Cardiac muscle cell (in vitro differentiated cells and primary cell): Measurements from ENCODE around the gene SFTPB. TPM values are rescaled to one million over a fixed set of nuclear protein-coding genes. Genes with fewer than 3 reads are reported as not detected.

Source experiments
- DNase-seq, 2 donors: peaks; one replicate each; pipeline versions ENCODE4 v3.0.0 to v3.0.0-alpha.2; 2010 to 2017; ENCODE audit warnings: low read depth in 1 of 2, low spot score in 1 of 2
- H3K27ac ChIP-seq: fragments of 200-600 bp; sonication (generic); 2 replicates; pipeline ENCODE4 v1.5.1; 2016
- H3K27me3 ChIP-seq: fragments of 200-600 bp; sonication (generic); 2 replicates; pipeline ENCODE4 v1.6.0; 2016; ENCODE audit warnings: control low read depth
- H3K36me3 ChIP-seq: fragments of 200-600 bp; sonication (generic); 2 replicates; pipeline ENCODE4 v1.5.1; 2016; ENCODE audit warnings: control low read depth
- H3K4me1 ChIP-seq: fragments of 200-600 bp; sonication (generic); 2 replicates; pipeline ENCODE4 v1.8.1; 2017; ENCODE audit warnings: low read depth, mild to moderate bottlenecking, mixed run types
- H3K4me3 ChIP-seq: fragments of 200-600 bp; sonication (generic); 2 replicates; pipeline ENCODE4 v1.5.1; 2016; ENCODE audit warnings: mild to moderate bottlenecking
- H3K9me3 ChIP-seq: fragments of 200-600 bp; sonication (generic); 2 replicates; pipeline ENCODE4 v1.5.1; 2017; ENCODE audit warnings: low read depth, mild to moderate bottlenecking, control low read depth
- polyA plus RNA-seq: library from polyadenylated mRNA; unstranded; fragments of >200 nt; fragmentation: Nextera tagmentation; extraction: Ambion mirVana; gene quantifications from 2 replicates; pipeline ENCODE4 v1.2.1, GENCODE V29; 2016
- total RNA-seq: library from RNA; depleted of rRNA; stranded (reverse); fragments of >200 nt; gene quantifications from 2 replicates; pipeline ENCODE4 v1.2.3, GENCODE V29; 2016
- TF ChIP-seq, protein P1 (sequence below): IDR thresholded peaks from 2 replicates; pipeline ENCODE4 v1.5.1; 2012; ENCODE audit warnings: low read depth, mild to moderate bottlenecking, low read length

SFTPB gene
- total and polyA plus RNA-seq, 2 experiments from 2014 or later: not detected

DNA sequence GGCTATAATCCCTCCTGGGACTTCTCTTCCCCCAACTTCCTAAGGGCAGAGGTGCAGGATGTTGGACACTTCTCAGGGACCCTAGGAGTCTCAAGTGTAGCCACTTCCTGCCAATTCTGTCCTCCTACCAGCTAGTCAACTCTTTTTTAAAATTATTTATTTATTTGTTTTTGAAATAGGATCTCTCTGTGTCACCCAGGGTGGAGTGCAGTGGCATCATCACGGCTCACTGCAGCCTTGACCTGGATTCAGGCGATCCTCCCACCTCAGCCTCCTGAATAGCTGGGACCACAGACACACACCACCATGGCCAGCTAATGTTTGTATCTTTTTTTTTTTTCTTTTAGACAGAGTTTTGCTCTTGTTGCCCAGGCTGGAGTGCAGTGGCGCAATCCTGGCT, 11.5 kb downstream of the SFTPB start:
- H3K27ac ChIP-seq: no peak overlapping the region
- no peak overlapping the region for H3K4me3 ChIP-seq
- H3K9me3 ChIP-seq: no peaks in the 10 kb centered on the region
- H3K4me1 ChIP-seq: no peaks in the 10 kb centered on the region
- no peak for DNase-seq
- TF ChIP-seq, protein P1, sequence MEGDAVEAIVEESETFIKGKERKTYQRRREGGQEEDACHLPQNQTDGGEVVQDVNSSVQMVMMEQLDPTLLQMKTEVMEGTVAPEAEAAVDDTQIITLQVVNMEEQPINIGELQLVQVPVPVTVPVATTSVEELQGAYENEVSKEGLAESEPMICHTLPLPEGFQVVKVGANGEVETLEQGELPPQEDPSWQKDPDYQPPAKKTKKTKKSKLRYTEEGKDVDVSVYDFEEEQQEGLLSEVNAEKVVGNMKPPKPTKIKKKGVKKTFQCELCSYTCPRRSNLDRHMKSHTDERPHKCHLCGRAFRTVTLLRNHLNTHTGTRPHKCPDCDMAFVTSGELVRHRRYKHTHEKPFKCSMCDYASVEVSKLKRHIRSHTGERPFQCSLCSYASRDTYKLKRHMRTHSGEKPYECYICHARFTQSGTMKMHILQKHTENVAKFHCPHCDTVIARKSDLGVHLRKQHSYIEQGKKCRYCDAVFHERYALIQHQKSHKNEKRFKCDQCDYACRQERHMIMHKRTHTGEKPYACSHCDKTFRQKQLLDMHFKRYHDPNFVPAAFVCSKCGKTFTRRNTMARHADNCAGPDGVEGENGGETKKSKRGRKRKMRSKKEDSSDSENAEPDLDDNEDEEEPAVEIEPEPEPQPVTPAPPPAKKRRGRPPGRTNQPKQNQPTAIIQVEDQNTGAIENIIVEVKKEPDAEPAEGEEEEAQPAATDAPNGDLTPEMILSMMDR: no peak
- no peaks in the 10 kb centered on the region for H3K27me3 ChIP-seq
- peaks cover under 1% of the 10 kb centered on the region for H3K36me3 ChIP-seq

DNA sequence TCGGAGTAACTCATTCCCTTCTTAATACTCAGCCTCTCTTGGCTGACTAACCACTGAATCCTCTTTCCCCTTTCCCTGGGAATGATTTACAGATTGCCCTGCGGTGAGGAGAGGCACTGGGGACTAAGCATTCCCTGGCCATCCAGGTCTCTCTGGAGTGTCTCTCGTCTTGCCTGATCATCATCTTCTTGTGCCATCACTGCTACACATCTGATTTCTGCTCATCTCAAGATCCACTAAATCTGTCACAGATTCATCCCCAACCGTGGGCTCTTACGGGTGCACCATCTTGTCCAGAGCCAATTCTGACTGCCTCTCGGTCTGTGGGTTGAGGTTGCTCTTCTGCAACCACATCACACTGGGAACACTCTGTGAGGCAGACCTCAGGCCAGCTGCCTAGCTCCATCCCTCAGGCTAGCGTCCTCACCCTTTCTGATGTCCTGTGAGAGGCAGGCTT, 12.0 kb downstream of the SFTPB start:
- no peak for DNase-seq
- H3K36me3 ChIP-seq: peaks cover 5% of the 10 kb centered on the region
- H3K27me3 ChIP-seq: no peaks in the 10 kb centered on the region
- H3K4me1 ChIP-seq: no peaks in the 10 kb centered on the region
- no peak overlapping the region for H3K4me3 ChIP-seq
- H3K9me3 ChIP-seq: no peaks in the 10 kb centered on the region
- TF ChIP-seq, protein P1: no peak
- H3K27ac ChIP-seq: no peak overlapping the region

DNA sequence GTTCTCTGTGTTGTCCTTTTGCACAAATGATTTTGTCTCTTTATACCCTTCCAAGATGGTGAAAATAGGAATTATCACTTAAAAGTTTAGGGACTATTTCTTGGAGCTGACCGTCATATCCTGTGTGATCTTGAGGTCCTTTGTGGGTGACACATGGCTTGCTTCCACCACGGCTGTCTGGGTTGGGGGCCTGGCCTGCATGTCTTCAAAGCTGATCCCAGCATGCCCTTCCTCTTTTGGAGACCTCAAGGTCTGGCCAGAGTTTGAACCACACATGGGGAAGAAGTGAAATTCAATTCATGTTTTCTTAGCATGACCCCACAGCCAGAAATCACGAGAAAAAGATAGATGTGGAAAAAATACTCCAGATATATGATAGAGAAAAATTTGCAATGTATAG, 14.0 kb downstream of the SFTPB start:
- Histone ChIP-seq H3K27me3 (no peaks in the 10 kb centered on the region), H3K27ac (no peak overlapping the region), H3K9me3 (no peaks in the 10 kb centered on the region), H3K4me3 (no peak overlapping the region), H3K4me1 (no peaks in the 10 kb centered on the region), H3K36me3 (peaks cover 20% of the 10 kb centered on the region)
- TF ChIP-seq, protein P1: no peak
- DNase-seq: no peak

DNA sequence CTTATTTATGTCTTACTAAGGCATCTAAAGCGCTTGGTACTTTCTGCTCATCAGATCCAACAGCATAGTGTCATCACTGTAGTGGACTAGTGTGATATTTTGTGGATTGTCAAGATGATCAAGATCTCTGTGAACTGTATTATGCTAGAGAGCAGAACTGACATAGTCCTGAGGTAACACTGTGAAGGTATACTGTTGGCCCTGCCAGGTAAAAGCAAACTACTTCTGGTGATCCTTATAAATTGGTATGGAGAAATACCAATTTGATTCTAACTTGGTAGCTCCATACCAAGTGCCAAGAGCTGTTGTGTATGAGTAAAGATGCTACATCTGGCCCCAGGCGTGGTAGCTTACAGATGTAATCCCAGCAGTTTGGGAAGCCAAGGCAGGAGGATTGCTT, 15.9 kb downstream of the SFTPB start:
- H3K27ac ChIP-seq: no peak overlapping the region
- DNase-seq: no peak
- H3K36me3 ChIP-seq: peaks cover 36% of the 10 kb centered on the region
- H3K9me3 ChIP-seq: no peaks in the 10 kb centered on the region
- H3K4me3 ChIP-seq: no peak overlapping the region
- H3K27me3 ChIP-seq: no peaks in the 10 kb centered on the region
- TF ChIP-seq, protein P1: no peak
- H3K4me1 ChIP-seq: no peaks in the 10 kb centered on the region

DNA sequence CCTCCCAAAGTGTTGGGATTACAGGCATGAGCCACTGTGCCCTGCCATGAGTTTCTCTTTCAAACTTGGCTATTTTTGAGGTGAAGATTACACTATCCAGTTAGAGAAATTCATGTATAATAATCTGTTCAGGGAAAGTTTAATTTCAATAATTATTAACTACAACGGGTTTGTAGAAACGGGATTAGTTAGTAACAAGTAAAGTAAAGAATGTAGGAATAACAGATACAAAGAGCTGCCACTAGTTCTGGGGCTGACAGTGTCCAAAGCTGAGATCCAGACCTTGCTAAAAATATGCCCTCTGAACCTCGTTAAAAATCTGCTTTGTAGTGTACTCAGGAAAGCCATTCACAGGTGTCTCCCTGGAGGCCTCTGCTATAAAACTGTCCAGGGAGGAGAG, 16.9 kb downstream of the SFTPB start:
- Histone ChIP-seq H3K36me3 (peaks cover 44% of the 10 kb centered on the region), H3K9me3 (no peaks in the 10 kb centered on the region), H3K27ac (no peak overlapping the region), H3K4me3 (no peak overlapping the region), H3K27me3 (no peaks in the 10 kb centered on the region), H3K4me1 (no peaks in the 10 kb centered on the region)
- DNase-seq: no peak
- TF ChIP-seq, protein P1: no peak

DNA sequence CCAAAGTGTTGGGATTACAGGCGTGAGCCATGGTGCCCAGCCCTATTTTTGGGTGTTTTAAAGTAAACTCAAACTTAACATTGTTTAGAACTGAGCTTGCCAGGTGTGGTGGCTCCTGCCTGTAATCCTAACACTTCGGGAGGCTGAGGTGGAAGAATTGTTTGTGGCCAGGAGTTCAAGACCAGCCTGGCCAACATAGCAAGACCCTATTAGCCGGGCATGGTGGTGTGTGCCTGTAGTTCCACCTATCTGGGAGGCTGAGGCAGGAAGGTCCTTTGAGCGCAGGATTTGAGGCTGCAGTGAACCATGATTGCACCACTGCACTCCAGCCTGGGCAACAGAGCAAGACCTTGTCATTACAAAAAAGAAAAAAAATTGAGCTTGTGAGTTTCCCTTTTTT, 17.5 kb downstream of the SFTPB start:
- Histone ChIP-seq H3K27me3 (no peaks in the 10 kb centered on the region), H3K36me3 (peaks cover 49% of the 10 kb centered on the region), H3K9me3 (no peaks in the 10 kb centered on the region), H3K4me1 (no peaks in the 10 kb centered on the region), H3K27ac (no peak overlapping the region), H3K4me3 (no peak overlapping the region)
- DNase-seq: no peak
- TF ChIP-seq, protein P1: no peak
